Stimulated activated CD8-positive, alpha-beta memory T cell treated with anti-CD3 and anti-CD28 coated beads, Interleukin-7, amount 100 ng/mL, for 24 hours (primary cell): ENCODE measurements around the gene USB1.

Experiments
- DNase-seq: peaks from one replicate; pipeline ENCODE4 v3.0.0-alpha.2; 2020; ENCODE audit warnings: low read depth

Gene USB1

DNA sequence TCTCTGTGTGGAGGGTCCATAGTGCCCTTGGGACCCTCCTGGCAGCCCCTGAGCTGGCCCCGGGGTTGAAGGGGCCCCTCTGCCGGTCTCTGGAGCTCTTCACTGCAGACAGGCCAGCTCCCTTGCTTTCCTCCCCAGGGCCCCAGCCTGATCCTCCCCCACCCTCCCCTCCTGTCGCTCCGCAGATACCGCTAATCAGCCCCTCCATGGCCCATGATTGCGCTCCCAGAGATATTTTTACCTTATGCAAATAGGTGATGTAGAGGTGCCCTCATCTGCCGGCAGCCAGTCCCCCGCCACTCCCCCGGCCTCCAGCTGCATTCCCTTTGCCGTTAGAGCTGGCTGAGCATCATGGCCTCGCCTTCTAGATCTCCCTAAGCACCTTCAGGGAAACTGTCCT, 33.6 kb downstream of the USB1 start:
- DNase-seq: no peak

DNA sequence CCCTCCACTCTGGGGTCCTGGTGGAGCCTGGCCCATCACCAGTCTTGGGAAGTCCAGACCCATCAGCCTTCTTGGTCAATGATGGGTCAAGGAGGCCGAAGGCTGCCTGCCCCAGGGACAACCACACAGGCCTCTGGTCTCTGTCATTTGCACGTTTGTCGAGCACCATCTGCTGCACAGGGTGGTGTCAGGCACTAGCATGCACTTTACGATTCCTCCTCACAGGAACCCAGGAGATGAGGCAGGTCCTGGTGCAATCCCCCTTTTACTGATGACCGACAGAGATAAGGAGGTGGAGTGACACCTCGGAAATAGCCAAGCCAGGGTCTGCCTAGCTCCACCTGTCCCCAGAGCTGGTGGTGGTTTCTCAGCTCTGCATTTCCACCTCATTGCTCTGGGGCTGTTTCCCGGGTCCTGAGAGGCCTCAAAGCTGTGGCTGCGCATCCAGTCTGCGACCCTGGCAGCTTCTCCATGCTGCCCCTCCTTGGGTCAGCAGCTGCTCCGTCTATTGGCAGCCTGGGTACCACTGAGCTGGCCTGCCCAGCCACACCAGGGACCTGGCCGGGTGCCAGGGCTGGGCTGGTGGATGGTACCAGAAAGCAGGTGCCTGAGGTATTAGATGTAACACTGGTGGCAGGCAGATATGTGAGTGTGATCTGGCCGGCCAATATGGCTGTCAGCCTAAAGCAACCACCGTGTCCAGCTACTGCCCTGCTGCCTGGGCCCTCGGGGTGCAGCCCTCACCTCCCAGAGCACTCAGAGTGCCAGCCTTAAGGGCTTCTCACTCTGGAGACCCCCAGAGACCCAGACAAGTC, 34.4 kb downstream of the USB1 start:
- DNase-seq: no peak

DNA sequence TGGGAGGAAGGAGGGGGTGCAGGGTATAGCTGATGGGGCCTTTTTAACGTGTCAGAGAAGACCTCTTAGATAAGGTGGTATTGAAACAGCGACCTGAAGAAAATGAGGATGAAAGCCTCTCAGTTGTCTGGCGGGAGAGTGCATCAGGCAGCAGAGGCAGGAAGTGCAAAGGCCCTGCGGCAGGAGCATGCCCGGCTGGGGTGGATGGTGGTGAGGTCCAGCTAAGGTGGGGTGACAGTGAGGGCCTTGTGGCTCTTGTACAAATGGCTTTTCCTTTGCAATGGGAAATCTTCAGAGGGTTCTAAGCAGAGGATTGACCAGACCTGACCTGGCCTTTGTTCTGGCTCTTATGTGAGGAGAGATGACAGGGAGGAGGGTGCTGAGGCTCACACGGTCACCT, 35.7 kb downstream of the USB1 start:
- DNase-seq: no peak

DNA sequence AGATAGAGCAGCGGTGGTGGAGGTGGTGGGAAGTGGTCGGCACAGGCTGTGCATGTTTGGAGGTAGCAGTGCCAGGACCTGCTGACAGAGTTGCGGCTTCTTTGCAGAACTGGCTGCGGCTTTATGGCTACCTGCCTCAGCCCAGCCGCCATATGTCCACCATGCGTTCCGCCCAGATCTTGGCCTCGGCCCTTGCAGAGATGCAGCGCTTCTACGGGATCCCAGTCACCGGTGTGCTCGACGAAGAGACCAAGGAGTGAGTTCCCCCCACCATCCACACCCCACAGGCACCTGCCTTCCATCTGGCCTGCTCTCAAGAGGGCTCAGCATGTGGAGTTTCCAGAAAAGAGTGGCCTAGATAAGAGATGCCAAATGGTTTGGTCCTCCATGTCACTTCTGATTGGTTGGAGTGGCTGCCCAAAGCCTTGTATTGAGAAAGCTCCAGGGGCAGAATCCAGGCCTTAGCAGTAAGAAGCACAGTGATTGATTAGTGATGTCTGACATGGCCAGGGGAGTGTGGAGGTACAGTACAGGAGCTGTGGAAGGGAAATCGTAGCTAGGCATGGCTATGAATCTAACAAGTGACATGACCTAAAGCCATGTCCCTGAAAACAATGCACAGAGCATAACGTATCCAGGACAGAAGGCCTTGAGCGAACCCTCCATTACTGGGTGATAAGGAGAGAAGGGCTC, 36.3 kb downstream of the USB1 start:
- DNase-seq: no peak

DNA sequence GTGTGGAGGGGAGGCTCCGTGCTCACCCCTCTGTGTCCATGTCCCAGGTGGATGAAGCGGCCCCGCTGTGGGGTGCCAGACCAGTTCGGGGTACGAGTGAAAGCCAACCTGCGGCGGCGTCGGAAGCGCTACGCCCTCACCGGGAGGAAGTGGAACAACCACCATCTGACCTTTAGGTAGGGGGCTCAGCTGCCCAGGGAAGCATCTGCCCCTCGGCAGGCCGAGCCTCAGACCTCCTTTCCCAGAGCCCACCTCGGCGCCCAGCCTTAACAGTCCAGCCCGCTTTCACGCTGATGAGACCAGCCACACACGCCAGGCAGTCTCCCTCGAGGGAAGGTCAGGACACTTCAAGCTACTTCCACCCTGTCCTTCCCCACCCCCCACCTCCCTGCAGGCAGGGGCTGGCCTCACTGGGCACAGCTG, 37.0 kb downstream of the USB1 start:
- no peak for DNase-seq

DNA sequence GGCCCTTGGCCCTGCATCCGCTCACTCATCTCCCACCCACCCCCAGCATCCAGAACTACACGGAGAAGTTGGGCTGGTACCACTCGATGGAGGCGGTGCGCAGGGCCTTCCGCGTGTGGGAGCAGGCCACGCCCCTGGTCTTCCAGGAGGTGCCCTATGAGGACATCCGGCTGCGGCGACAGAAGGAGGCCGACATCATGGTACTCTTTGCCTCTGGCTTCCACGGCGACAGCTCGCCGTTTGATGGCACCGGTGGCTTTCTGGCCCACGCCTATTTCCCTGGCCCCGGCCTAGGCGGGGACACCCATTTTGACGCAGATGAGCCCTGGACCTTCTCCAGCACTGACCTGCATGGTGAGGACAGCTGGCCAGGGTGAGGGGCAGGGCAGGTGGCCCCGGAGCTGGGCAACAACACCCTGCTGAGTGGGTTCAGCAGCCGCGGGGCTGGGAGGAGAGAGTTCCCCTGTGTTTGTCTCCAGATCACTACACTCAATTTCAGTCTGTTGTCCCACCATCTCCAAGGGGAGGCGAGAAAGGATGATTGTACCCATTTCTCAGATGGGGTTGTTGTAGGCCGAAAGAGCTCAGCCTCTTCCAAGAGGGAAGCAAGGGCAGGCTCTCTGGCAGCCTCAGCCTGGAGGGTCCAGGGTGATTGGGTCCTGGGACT, 38.8 kb downstream of the USB1 start:
- no peak for DNase-seq

DNA sequence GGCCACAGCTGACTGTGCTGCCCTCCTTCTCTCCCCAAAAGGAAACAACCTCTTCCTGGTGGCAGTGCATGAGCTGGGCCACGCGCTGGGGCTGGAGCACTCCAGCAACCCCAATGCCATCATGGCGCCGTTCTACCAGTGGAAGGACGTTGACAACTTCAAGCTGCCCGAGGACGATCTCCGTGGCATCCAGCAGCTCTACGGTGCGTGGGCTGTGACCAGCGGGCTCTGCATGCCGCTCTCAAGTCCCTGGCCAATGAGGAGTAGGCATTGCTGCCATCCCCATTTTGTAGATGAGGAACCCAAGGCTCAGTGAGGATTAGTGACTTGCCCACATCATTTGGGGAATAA, 39.3 kb downstream of the USB1 start:
- DNase-seq: no peak

DNA sequence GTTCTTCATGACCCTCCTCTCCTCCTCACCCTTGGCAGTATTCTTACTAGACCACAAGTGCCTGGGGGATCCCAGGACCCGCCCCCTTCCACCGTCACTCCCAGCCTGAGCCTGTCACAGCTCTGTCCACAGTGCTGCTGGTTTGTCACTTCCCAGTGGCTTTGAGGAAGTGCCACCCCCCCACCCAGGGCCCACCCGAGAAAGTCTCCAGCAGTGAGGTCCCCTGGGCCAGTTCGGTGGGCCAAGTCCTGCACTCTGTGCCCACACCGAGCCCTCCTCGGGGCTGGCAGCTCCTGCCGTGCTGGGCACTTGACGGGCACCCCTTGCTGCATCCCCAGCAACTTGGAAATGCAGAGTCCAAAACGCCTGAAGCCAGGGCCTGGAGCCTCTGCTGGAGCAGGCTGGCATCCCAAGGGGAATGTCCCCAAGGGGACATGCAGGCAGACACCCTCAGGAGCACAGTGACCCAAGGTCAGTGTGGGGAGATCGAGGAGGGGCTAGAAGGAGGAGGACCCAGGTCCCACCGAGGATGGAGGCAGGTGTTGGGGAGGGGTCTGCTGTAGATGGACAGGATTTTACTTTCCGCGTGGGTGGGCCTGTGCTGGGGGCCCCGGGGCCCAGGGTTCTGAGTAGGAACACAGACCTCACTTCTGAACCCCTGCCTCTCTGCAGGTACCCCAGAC, 39.9 kb downstream of the USB1 start:
- no peak for DNase-seq

DNA sequence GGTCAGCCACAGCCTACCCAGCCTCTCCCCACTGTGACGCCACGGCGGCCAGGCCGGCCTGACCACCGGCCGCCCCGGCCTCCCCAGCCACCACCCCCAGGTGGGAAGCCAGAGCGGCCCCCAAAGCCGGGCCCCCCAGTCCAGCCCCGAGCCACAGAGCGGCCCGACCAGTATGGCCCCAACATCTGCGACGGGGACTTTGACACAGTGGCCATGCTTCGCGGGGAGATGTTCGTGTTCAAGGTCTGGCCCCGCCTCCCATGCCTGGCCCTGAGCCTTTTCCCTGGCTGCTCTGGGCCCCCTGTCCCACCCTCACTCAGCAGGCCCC, 40.4 kb downstream of the USB1 start:
- DNase-seq: no peak

DNA sequence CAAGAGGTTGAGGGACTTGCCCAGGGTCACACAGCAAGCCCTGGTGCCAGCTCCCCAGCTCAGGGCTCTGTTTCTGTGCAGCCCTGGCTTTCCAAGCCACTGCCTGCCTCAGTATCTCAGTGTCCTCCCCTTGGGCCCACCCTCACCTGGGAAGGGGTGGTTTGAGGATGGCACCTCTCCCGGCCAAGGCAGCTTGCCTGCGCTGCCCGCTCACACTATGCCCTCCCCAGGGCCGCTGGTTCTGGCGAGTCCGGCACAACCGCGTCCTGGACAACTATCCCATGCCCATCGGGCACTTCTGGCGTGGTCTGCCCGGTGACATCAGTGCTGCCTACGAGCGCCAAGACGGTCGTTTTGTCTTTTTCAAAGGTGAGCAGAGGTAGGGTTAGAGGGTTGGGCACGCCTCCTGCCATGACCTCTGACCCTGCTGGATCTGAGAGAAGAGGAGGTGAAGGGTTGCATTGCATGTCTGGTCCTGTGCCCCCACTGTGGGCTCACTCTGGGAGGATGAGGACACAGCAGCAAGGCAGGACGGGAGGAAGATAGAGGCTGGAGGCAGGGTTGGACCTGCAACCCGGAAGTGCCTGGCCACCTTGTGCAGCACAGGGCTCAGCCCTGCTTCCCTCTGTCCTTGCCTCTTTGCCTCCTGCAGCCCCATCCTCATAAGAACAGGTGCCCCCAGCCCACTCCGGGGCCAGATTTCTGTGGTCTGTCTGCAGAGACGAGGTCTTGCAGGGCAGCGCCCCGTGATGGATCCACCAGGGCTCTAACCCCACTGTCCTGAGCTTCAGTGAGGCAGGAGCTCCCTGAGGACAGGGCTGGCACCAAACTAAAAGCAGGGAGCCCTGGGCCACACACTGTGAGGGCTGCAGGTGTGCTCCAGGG, 41.0 kb downstream of the USB1 start:
- no peak for DNase-seq

DNA sequence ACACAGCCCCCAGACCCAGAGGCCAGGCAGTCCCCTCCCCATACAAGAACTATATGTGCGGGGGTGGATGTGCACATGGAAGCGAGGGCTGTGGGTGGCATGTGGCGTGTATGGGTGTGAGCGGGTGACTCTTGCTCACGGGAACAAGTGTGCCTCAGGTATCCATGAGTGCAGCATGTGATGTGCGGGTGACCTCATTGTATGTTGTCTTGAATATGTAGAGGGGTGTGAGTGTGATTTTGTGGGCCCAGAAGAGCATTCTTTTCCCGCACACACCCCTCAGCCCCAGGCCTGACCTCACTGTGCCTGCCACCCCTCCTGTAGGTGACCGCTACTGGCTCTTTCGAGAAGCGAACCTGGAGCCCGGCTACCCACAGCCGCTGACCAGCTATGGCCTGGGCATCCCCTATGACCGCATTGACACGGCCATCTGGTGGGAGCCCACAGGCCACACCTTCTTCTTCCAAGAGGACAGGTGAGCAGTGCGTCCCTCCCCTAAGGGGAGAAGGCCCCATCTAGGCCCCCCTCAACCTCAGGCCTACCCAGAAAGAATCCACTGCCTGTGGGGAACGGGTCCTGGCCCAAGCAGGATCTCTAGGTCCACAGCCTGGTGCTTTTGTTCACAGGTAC, 41.8 kb downstream of the USB1 start:
- no peak for DNase-seq

DNA sequence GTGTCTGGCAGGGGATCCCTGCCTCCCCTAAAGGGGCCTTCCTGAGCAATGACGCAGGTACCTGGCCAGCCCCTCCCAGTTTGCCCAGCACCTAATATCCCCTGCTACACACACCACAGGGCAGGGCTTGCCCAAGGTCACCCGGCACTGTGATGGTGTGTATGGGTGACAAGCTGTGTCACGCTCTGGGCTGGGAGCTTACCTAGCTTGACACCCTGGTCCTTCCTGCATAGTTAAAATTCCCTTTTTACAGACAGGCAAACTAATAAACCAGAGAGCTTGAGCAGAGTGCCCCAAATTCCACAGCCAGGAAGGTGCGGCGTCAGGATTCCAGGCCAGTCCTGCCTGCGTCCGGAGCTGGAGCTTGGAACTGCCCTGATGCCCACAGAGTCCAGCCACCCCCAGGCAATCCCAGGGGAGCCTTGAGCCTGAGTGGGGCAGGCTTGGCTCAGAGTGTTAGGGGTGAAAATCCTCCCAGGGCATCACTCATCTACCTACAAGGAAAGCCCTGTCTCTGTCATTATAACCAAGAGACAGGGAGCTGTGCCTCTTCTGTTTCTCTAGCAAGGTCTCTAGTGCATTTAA, 42.5 kb downstream of the USB1 start:
- no peak for DNase-seq

DNA sequence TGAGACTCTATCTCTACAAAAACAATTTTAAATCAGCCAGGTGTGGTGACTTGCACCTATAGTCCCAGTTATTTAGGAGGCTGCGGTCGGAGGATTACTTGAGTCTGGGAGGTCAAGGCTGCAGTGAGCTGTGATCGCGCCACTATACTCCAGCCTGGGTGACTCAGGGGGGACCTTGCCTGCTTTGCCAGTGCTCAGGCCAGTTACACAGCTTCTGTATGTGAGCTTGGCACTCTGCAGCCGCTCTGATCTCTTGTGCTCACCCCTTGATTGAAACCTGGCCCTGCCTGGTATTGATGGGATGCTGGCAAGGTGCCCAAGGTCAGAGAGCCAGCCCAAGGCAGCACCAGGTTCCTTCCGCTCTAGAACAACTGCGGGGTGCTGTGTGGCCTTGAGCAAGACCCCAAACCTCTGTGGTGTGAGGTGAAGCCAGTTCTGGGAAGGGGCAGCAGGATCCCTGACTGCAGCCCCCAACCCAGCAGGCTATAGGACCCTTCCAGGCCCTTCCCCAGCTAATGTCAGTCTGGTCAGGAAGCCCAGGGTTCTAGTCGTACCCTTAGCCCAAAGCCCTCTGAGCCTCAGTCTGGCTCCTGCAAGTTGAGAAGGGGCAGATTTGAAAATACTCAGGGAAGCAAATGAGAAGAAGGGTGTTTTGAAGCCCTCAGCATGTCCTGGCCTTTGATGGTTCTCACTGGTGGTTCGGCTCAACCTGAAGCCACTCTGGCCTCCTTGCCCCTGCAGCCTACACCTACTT, 43.2 kb downstream of the USB1 start:
- no peak for DNase-seq

DNA sequence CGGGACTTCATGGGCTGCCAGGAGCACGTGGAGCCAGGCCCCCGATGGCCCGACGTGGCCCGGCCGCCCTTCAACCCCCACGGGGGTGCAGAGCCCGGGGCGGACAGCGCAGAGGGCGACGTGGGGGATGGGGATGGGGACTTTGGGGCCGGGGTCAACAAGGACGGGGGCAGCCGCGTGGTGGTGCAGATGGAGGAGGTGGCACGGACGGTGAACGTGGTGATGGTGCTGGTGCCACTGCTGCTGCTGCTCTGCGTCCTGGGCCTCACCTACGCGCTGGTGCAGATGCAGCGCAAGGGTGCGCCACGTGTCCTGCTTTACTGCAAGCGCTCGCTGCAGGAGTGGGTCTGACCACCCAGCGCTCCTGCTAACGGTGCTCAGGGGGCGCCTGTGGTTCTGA, 43.9 kb downstream of the USB1 start:
- no peak for DNase-seq

DNA sequence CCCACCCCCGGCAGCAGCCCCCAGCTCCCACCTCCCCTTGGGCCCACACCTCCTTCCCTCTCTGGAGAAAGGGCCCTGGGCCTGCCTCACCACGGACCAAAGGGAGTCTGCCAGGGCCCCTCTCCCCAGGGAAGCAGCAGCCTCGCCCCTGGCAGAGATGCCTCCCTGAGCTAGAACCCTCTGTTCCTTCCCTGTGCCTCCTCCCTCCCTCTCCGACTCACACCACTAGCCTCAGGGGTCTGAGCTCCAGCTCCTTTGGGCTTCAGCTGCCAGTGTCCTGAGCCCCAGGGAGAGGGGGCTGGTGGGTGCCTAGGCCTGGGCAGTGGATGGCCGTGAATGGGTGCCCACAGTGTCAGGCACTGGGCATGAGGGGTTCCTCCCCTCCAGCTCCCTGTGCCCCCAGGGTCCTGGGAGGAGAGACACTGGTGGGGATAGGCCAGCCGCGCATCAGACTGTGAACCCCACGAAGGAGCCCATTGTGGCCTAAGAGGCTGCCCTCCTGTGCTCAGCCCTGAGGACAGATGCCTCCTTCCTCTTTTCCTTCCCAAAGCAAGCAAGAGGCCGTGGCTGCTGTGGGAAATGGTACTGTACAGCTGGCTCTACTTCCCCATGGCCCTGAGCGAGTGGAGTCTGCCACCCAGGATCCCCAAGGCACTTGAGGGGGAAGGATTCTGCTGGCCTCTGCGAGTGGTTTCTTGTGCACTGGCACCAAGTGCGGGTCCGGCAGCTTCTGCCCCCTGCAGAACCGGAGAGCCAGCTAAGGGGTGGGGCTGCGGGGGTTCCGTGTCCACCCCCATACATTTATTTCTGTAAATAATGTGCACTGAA, 45.1 kb downstream of the USB1 start:
- DNase-seq: no peak

DNA sequence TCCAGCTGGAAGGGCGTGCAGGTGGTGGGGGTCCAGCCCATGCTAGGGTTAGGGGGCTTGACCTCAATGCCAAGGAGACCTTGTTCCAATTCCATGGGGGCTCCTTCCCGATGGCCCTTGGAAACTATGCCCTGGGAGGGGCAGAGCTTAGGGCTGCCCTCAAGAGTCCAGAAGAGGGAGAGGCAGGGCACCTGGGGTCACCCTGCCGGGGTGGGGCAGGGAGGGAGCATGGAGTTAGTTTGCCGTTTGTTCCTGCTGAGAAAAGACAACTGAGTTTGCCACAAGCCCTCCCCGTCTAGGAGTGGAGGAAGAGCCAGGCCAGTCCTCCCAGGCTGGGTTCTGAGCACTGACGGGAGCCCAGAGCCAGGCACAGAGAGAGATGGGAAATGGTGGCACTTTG, 45.7 kb downstream of the USB1 start:
- no peak for DNase-seq

DNA sequence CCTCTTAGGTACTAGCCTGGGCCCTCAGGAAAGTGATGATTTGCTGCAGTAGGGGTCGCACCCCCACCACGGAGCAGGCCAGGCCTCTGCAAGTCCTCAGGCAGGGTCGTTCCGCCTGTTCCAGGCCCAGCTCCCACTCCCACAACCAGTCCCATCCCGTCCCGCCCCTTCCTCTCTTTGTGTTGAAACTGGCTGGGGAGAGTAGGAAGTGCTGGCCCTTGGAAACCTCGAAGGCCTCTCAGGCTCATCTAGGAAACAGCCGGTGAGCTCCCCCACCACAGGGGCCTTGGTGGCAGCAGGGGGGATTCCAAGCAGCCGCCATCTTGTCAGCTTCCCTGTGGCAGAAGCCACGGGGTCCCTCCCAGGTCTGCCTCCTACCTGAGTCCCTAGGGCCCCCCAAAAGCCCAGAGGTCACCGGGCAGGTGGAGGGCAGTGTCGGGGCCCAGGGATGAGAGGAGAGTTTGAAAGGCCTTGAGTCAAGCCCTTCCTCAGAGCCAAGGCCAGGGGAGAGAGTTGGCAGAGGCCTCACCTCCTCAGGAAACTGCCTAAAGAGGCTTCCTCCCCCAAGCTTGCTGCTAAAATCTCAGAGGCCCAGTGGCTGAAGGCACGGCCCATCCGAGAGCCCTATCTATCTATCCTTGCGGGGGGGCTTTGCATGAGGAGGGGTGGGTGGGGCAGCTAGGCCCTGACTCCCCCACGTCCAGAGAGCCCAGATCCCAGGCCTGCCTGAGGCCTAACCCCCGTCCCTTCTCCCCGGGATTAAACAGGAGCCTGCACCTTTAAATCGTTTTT, 46.5 kb downstream of the USB1 start:
- no peak for DNase-seq

DNA sequence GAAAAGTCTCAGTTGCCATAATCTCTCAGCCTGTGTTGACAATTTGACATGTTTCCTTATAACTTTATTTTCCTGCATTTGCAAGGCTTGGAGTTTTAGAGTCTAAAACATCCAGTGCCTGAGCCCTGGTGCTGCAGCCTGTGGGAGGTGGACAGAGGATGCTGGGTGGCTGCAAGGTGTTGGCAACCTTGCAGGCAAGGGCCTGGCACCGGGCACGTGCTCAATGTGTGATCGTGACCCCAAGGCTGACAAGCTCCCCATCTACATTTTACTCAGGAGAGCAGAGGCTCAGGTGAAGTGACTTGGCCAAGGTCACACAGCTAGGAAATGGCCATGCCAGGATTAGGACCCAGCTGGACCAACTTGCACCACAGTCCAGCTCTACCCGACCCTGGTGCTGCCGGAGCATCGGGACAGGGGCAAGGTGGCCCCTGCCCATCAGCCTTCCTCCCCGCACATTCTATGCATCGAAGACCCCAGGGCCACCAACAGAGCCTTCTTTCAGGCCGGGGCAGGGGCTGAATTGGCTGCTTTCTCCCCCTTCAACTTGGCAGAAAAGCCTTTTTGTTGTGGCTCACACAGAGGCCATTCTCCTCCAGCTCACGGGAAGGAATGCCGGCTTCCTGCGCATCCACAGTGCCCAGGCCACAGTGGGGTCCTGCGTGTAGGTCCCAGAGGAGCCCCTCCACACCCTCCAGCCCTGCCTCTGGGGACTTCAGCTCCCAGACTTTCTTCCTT, 47.5 kb downstream of the USB1 start:
- no peak for DNase-seq
